ENCODE results near the gene MMP14.

MMP14 gene

DNA sequence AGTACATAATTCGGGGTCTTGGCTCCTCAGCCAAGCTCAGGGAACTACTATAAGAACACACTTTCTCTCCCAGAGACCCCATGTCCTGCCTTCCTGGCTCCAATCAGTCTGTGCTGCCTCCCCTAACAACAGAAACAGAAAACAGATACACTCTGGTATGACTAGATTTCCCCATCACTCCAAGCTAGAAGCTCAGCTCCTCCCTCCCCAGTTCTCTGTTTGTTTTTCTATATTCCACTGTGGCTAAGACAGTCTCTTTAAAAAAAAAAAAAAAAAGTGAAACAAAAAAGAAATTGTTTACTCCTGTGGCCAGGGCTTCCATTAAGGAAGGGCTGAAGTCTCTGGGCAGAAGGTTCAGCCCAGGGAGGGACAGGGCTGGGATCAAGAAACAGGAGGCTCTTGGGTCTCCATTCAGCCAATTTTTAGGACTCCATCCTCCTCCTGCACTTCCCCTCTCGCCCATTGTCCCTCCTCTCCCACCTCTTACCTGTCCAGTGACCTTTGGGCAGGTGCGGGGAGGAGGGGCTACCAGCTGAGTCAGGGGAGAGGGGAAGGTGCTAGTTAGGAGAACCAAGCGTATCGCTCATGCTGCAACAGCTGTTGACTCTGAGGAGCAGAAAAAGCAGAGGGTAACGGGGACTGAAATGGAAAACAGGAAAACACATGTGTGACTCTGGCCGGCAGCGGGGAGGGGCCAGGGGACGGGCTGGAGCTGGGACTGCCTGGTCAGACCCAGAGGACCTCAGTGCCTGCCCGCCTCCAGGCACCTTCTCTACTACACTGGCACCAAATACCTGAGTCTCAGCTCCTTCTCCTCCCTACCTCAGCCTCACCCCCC is 17.0 kb upstream of the MMP14 start:
- TF ChIP-seq, protein P1, sequence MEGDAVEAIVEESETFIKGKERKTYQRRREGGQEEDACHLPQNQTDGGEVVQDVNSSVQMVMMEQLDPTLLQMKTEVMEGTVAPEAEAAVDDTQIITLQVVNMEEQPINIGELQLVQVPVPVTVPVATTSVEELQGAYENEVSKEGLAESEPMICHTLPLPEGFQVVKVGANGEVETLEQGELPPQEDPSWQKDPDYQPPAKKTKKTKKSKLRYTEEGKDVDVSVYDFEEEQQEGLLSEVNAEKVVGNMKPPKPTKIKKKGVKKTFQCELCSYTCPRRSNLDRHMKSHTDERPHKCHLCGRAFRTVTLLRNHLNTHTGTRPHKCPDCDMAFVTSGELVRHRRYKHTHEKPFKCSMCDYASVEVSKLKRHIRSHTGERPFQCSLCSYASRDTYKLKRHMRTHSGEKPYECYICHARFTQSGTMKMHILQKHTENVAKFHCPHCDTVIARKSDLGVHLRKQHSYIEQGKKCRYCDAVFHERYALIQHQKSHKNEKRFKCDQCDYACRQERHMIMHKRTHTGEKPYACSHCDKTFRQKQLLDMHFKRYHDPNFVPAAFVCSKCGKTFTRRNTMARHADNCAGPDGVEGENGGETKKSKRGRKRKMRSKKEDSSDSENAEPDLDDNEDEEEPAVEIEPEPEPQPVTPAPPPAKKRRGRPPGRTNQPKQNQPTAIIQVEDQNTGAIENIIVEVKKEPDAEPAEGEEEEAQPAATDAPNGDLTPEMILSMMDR (IDR thresholded peaks at IDR 0.05; ENCODE audit: insufficient read depth, low read length, poor library complexity, severe bottlenecking), result no peak
- Histone ChIP-seq H3K4me3 (replicated peaks; ENCODE audit: low read depth, low read length) (peak overlapping the region; percentile 55), H3K36me3 (ENCODE audit: control insufficient read depth, insufficient read depth, low read length) (no peaks in the 10 kb centered on the region), H3K27me3 (replicated peaks; ENCODE audit: control insufficient read depth, insufficient read depth, low read length) (no peaks in the 10 kb centered on the region)
- no peak for DNase-seq (ENCODE audit: extremely low read depth, insufficient read length)

DNA sequence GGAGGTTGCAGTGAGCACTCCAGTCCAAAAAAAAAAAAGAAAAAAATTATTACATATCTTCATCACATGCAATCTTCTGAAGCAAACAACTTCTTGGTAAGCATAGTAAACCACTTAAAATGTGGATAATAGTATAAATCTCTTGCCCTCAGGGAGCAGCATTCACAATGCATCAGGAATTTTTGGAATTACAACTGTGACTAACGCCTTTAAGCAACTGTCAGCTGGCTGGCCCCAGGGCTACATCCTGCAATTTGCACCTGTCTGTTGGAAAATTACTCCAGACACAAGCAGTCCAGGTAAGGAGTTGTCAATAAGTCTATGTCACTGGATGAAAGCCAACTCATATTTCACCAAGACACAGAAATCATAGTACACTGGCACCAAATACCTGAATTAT is 15.7 kb upstream of the MMP14 start:
- no peak for DNase-seq (ENCODE audit: extremely low read depth, insufficient read length)
- Histone ChIP-seq H3K36me3 (ENCODE audit: control insufficient read depth, insufficient read depth, low read length) (no peaks in the 10 kb centered on the region), H3K4me3 (replicated peaks; ENCODE audit: low read depth, low read length) (no peak overlapping the region), H3K27me3 (replicated peaks; ENCODE audit: control insufficient read depth, insufficient read depth, low read length) (no peaks in the 10 kb centered on the region)
- TF ChIP-seq, protein P1 (IDR thresholded peaks at IDR 0.05; ENCODE audit: insufficient read depth, low read length, poor library complexity, severe bottlenecking), result no peak

- no peak for DNase-seq (ENCODE audit: extremely low read depth, insufficient read length)
- Histone ChIP-seq H3K27me3 (replicated peaks; ENCODE audit: control insufficient read depth, insufficient read depth, low read length) (no peaks in the 10 kb centered on the region), H3K4me3 (replicated peaks; ENCODE audit: low read depth, low read length) (no peak overlapping the region), H3K36me3 (ENCODE audit: control insufficient read depth, insufficient read depth, low read length) (no peaks in the 10 kb centered on the region)
- TF ChIP-seq, protein P1 (IDR thresholded peaks at IDR 0.05; ENCODE audit: insufficient read depth, low read length, poor library complexity, severe bottlenecking), result no peak
Observed at GRCh38 chr14:22821193-22822015, 15.0 kb upstream of the MMP14 start.

- peak overlapping the region; percentile 57 for H3K4me3 ChIP-seq (replicated peaks; ENCODE audit: low read depth, low read length)
- TF ChIP-seq, protein P1 (IDR thresholded peaks at IDR 0.05; ENCODE audit: insufficient read depth, low read length, poor library complexity, severe bottlenecking), result no peak
Observed at GRCh38 chr14:22822016-22822570, 14.3 kb upstream of the MMP14 start.

GRCh38 chr14:22822571-22823098 is 13.8 kb upstream of the MMP14 start:
- TF ChIP-seq, protein P1 (IDR thresholded peaks at IDR 0.05; ENCODE audit: insufficient read depth, low read length, poor library complexity, severe bottlenecking), result peak; percentile 88
- DNase-seq (ENCODE audit: extremely low read depth, insufficient read length), result peak; percentile 75
- peak overlapping the region; percentile 57 for H3K4me3 ChIP-seq (replicated peaks; ENCODE audit: low read depth, low read length)
- H3K36me3 ChIP-seq (ENCODE audit: control insufficient read depth, insufficient read depth, low read length), result no peaks in the 10 kb centered on the region
- H3K27me3 ChIP-seq (replicated peaks; ENCODE audit: control insufficient read depth, insufficient read depth, low read length), result no peaks in the 10 kb centered on the region

More at GRCh38 chr14:22822016-22822570, 14.3 kb upstream of the MMP14 start:
- Histone ChIP-seq H3K27me3 (replicated peaks; ENCODE audit: control insufficient read depth, insufficient read depth, low read length) (no peaks in the 10 kb centered on the region), H3K36me3 (ENCODE audit: control insufficient read depth, insufficient read depth, low read length) (no peaks in the 10 kb centered on the region)
- DNase-seq (ENCODE audit: extremely low read depth, insufficient read length), result no peak
